HUES48 (cell line): ENCODE results near the gene PGM5.

Experiments
- H3K27ac ChIP-seq: one replicate; pipeline ENCODE4 v1.7.0; 2013; ENCODE audit warnings: low read depth, low read length, inconsistent platforms
- H3K27me3 ChIP-seq: 2 replicates; pipeline ENCODE4 v1.6.1; 2013; ENCODE audit warnings: mild to moderate bottlenecking, low read length; ENCODE audit not compliant: control insufficient read depth, insufficient read depth
- H3K36me3 ChIP-seq: 2 replicates; pipeline ENCODE4 v1.6.1; 2013; ENCODE audit warnings: low read length; ENCODE audit not compliant: control insufficient read depth, insufficient read depth
- H3K4me1 ChIP-seq: 2 replicates; pipeline ENCODE4 v1.6.1; 2013; ENCODE audit warnings: mild to moderate bottlenecking, low read length; ENCODE audit not compliant: control insufficient read depth, insufficient read depth
- H3K4me3 ChIP-seq: 2 replicates; pipeline ENCODE4 v1.5.1; 2013; ENCODE audit warnings: mild to moderate bottlenecking, low read depth, low read length
- H3K9ac ChIP-seq: 2 replicates; pipeline ENCODE4 v1.6.1; 2013; ENCODE audit warnings: mild to moderate bottlenecking, low read depth, low read length, moderate library complexity
- H3K9me3 ChIP-seq: 2 replicates; pipeline ENCODE4 v1.6.1; 2013; ENCODE audit warnings: low read length; ENCODE audit not compliant: control insufficient read depth, insufficient read depth

Gene PGM5

DNA sequence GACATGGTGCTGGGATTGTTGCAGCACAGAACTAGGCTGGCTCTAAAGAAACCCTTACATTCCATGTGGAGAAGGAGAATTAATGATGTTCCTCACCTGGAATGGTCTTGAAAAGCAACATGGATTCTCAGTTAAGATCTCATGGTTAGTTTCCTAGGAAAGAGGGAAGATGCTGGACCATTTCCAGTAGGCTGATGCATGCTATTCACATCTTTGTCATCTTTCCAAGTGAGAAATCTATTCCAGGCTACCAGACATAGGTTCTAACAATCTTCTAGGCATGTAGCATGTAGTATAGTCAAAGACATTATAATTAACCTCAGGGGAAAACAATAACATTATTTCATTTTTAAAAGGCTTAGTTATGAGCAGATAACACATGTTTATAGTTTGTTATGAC, 139.9 kb downstream of the PGM5 start:
- H3K27ac ChIP-seq: no peak overlapping the region
- H3K27me3 ChIP-seq: peaks cover 100% of the 10 kb centered on the region
- H3K4me1 ChIP-seq: no peaks in the 10 kb centered on the region
- no peaks in the 10 kb centered on the region for H3K36me3 ChIP-seq
- no peaks in the 10 kb centered on the region for H3K9me3 ChIP-seq
- H3K9ac ChIP-seq: no peak overlapping the region
- no peak overlapping the region for H3K4me3 ChIP-seq

DNA sequence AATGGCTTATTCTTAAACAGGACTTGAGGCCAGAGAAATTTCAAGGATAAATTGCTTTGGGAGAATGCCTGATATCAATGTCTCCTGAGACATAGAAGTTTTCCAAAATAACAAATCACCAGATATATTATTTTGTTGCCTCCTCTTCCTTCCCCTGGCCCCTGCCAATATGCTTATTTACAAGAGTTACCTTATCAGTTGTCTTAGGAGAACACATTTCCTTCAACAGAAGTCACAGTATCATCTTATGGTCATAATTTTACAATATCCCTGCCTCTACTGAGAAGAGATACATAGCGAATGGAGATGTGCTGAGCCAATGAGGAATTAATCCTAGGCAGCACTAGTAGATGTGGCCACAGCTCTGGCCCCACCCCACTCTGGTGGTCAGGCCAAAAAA, 141.2 kb downstream of the PGM5 start:
- no peak overlapping the region for H3K27ac ChIP-seq
- H3K4me3 ChIP-seq: no peak overlapping the region
- H3K4me1 ChIP-seq: no peaks in the 10 kb centered on the region
- H3K36me3 ChIP-seq: no peaks in the 10 kb centered on the region
- peaks cover 100% of the 10 kb centered on the region for H3K27me3 ChIP-seq
- H3K9me3 ChIP-seq: no peaks in the 10 kb centered on the region
- no peak overlapping the region for H3K9ac ChIP-seq

DNA sequence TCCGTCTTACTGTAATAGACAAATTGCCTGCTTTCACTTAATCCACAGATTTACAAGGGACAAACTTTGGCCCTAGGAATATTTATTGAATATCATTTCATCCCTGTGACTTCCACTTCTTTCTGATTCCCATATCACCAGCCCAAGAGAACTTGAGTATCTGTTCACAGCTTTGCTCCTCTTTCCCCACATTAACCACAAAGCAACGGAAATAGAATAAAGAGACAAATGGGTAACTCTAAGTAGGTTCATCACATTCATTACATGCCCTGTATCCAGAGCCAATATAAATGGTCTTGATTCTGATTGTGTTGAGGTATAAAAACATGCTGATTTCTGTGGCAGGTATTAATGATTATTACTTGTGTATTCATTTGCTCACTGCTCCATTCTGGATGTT, 142.4 kb downstream of the PGM5 start:
- Histone ChIP-seq H3K4me3 (no peak overlapping the region), H3K36me3 (no peaks in the 10 kb centered on the region), H3K27ac (no peak overlapping the region), H3K27me3 (peaks cover 100% of the 10 kb centered on the region), H3K9me3 (no peaks in the 10 kb centered on the region), H3K4me1 (no peaks in the 10 kb centered on the region), H3K9ac (no peak overlapping the region)

DNA sequence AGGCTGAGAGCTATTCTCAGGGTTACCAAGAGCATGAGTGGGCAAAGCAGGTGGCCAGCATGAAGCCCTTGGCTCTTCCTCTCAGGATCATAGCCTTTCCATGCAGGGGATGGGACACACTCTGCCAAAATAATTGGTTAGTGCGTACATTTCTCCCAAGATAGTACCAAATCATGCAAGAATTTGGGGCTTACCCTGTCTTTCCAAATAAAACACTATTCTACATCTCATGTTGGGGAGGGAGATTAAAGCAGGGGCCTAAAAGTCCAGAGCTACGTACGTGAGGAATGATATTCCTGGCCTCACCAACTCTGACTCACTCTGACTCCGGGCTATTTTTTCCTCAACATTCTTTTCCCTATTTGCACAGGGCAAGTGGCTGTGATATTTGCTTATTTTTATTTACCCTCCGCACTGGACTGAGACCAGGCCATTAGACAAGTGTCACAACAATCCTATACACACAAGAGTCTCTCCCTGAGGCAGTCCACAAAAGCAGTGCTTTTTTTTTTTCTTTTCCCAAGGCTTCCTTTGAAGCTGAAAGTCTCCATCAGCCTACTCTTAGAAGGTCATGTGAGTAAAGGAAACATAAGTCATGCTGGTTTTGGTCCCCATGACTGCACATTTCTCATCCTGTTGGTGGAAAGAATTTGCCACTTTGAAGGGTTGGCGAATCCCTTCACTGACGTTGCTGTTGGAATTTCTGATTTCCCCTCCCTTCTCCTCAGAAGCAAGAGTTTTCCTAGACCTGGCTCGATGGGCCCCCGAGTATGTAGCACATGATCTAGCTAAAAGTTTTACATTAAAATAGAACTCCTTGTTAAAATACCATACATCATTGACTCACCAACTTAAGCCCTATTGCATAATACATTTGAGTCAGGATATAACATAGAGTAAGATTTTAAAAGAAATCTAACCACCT, 144.3 kb downstream of the PGM5 start:
- Histone ChIP-seq H3K27me3 (peaks cover 100% of the 10 kb centered on the region), H3K27ac (no peak overlapping the region), H3K9me3 (no peaks in the 10 kb centered on the region), H3K36me3 (no peaks in the 10 kb centered on the region), H3K9ac (no peak overlapping the region), H3K4me1 (no peaks in the 10 kb centered on the region), H3K4me3 (no peak overlapping the region)

DNA sequence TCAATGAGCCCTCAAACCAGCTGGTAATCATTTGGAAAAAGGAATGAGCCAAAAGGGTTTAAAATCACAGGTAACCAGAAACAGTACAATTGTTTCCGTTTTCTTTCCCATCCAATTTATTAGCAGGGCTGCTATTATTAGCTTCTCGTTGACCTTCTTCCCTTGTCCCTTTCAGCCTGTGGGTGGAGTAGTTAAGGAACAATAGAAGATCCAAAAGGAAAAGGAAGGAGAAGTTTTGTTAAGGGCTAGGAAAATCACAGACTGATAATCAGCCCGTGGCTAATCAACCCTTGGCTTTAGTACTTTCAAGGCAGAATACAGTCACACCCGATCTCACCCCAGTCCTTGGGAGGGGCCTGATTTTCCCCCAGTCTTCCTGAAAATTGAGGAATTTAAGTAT, 145.9 kb downstream of the PGM5 start:
- Histone ChIP-seq H3K9ac (no peak overlapping the region), H3K27ac (no peak overlapping the region), H3K36me3 (no peaks in the 10 kb centered on the region), H3K4me1 (no peaks in the 10 kb centered on the region), H3K9me3 (no peaks in the 10 kb centered on the region), H3K27me3 (peaks cover 100% of the 10 kb centered on the region), H3K4me3 (no peak overlapping the region)

DNA sequence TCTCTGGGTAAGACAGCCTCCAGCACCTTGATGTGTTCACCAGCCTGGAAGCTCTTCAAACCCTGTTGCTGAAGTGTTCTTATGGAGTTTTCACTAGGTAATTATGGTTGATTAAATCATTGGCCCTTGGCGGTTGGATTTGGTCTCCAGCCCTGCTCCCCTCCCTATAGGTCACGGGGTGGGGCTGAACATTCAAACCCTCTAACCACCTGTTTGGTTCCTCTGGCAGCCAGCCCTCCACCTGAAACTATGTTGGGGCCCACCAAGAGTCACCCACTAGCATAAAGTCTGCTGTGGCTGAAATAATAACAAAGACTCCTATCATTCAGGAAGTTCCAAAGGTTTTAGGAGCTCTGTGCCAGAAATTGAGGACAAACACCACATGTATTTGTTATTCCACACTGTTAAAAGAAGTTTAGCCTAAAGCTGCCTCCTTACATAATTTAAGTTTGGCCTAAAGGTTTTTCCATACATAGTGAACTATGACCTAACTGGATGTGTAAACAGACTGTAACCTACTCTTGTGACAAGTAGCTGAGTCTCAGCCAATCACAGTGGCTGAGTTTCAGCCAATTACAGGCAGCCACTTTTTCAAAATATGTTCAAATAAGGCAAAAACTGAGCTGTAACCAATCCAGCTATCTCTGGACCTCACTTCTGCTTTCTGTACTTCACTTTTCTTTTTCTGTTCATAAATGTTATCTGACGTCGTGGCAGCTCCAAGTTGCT, 149.4 kb downstream of the PGM5 start:
- no peak overlapping the region for H3K9ac ChIP-seq
- no peak overlapping the region for H3K27ac ChIP-seq
- H3K4me3 ChIP-seq: no peak overlapping the region
- H3K27me3 ChIP-seq: peaks cover 99% of the 10 kb centered on the region
- no peaks in the 10 kb centered on the region for H3K4me1 ChIP-seq
- no peaks in the 10 kb centered on the region for H3K36me3 ChIP-seq
- H3K9me3 ChIP-seq: no peaks in the 10 kb centered on the region

DNA sequence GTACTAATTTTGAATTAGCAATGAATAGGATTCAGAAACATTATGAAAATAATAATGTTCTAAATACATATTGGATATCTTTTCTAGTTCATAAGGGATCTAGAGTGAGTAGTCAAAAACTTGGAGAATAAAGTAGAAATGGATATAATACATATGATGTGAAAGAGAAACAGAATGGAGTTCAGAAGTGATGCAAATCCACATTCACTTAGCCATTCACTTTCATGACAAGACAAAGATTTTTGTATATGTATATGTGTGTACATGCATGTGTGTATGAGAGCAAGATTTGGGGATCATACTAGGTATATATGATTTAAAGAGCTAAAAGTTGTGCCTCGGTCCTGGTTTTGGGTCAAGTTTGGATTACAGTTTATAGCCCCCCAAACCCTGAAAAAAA, 150.1 kb downstream of the PGM5 start:
- H3K9ac ChIP-seq: no peak overlapping the region
- no peak overlapping the region for H3K4me3 ChIP-seq
- H3K27ac ChIP-seq: no peak overlapping the region
- peaks cover 99% of the 10 kb centered on the region for H3K27me3 ChIP-seq
- no peaks in the 10 kb centered on the region for H3K9me3 ChIP-seq
- no peaks in the 10 kb centered on the region for H3K4me1 ChIP-seq
- no peaks in the 10 kb centered on the region for H3K36me3 ChIP-seq

DNA sequence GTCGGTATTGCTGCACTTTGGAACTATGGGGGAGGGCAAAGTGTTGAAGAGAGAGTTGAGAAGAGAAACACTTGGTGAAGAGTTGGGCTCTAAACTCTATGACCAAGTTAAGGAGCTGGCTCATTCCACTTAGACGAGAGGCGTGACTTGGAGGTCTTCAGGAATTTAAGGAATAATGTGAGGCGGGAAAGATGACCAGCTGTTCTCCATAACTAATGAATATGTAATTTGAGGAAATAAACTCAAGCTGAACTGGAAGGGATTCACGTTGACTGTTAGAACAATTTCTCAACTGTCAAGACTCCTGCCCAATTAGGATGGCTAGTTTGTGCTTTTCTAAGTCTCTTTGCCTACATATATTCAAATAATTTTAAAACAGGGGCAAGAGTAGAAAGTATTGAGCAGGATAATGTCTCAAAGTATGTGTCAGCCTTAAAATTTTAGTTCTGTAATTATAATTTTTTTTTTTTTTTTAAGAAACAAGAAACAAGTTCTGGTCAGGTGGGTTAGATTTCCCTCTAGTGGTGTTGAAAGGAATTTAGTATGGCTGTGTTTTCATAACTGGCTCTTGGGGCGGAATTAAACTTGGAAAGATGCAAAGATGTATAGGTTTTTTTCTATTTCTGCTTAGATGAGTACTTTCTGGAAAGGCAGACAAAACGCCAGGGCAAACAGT, 150.9 kb downstream of the PGM5 start:
- H3K36me3 ChIP-seq: no peaks in the 10 kb centered on the region

DNA sequence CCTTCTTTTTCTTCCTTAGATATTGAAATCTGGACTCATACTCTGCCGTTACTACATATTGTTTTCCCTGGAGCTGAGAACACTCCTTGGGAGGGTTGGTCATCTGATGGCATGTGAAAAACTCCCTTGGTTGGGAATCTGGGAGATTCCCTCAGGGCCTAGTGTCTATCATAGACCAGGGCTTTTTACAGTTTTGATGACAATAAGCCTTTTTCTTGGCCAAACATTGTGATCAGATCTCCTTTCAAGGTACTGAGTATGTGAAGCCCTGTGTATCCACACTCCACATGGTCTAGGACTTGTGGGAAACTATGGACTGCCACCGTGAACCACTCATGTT, 151.4 kb downstream of the PGM5 start:
- Histone ChIP-seq H3K27me3 (peaks cover 99% of the 10 kb centered on the region), H3K36me3 (no peaks in the 10 kb centered on the region), H3K9ac (no peak overlapping the region), H3K4me3 (no peak overlapping the region), H3K27ac (no peak overlapping the region), H3K4me1 (no peaks in the 10 kb centered on the region), H3K9me3 (no peaks in the 10 kb centered on the region)

More for the DNA sequence above, 150.9 kb downstream of the PGM5 start:
- Histone ChIP-seq H3K27ac (no peak overlapping the region), H3K9ac (no peak overlapping the region), H3K4me1 (no peaks in the 10 kb centered on the region), H3K27me3 (peaks cover 99% of the 10 kb centered on the region), H3K4me3 (no peak overlapping the region), H3K9me3 (no peaks in the 10 kb centered on the region)

DNA sequence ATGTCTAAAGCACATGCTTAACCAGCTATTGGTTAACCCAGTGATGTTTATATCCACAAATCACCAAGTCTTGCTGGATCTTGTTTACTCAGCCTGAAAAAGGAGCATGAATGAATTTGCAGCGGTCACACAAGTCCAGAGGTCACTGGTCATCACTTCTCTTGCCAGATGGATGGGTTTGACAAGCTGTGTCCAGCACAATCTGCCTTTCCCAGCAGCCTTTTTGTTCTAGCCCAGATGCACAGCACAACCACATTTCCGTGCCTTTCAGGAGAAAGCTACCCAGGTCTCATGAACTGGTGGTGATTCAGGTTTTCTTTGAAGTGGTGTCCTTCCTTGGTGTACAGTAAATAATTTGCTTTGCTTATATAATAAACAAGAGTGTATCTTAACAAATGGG, 152.1 kb downstream of the PGM5 start:
- Histone ChIP-seq H3K4me1 (no peaks in the 10 kb centered on the region), H3K4me3 (no peak overlapping the region), H3K9ac (no peak overlapping the region), H3K27ac (no peak overlapping the region), H3K9me3 (no peaks in the 10 kb centered on the region), H3K36me3 (no peaks in the 10 kb centered on the region), H3K27me3 (peaks cover 99% of the 10 kb centered on the region)

DNA sequence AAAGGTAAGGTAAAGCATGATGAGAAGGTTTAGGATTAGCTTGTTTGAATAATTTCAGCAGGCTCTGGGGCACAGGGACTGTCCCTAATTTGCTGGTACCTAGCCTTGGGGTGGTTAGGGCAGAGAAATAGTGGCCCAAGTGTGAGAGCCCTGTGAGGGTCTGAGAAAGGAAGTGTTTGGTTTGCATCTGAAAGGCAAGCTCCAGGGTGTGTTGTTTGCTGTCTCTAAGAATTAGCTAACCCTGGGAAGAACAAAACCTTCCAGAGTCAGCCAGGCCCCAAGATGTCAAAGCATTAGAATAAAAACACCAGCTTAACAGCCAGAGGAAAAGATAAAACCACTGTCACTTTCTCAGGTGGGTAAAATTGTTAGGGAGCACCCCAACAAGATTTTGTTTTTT, 153.3 kb downstream of the PGM5 start:
- peak overlapping the region; percentile 45 for H3K27ac ChIP-seq
- no peak overlapping the region for H3K4me3 ChIP-seq
- H3K36me3 ChIP-seq: no peaks in the 10 kb centered on the region
- H3K4me1 ChIP-seq: no peaks in the 10 kb centered on the region
- H3K9me3 ChIP-seq: no peaks in the 10 kb centered on the region
- peaks cover 99% of the 10 kb centered on the region for H3K27me3 ChIP-seq
- no peak overlapping the region for H3K9ac ChIP-seq
